ENCODE measurements around the gene STIMATE. TPM values are rescaled to one million over a fixed set of nuclear protein-coding genes. Genes with fewer than 3 reads are reported as not detected.

The STIMATE gene
- total RNA-seq: 10 to 100 TPM; 12.0 to 17.1 TPM

DNA sequence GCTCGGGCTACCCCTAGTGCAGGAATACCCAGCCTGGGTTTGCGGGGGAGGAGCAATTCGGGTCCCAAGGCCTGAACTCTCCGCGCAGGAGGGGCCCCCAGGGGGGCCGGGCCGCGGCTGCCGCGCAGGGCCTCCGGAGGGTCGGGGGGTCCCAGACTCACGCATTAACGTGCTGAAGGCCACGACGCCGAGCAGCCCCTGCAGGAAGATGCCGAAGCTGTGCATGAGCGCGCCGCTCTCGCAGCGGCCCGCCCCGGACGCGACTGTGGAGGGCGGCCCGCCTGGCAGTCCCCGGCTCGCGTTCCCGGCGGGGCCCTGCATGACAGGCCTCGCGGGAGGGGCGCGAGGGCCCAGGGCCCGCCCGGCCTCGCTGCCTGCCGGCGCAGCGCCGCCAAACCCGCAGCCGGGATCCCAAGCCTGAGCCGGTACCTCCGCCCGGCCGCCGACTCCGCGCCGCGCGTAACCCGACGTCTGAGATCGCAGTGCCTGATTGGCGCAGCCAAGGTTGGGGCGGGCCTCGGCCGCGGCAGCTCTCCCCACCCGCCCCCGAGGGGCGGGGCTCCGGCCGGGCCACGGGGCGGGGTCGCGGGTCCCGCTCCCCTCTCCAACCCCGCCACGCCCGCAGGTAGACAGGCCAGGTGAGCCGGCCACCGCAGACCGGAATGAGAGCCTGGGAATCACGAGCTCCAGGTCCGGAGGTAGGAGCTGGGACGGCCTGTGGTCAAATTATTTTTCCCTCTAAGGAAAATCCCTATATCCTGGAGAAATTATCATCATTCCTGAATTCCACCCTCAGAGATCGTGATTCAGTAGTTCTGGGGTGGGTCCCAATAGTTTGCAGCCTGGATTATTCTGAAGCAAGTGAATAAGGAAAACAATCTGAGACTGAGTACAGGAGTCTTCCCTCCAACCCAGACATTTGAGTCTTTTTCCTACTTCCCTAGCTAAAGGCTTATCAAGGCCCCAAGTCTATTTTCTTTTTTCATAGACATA lies at the start of gene STIMATE:
Gene STIMATE, minus strand, starts transcription at position 419 of the 993 bp plus-strand sequence. Its CDS starts 98 bp downstream, at position 321.
- CTCF ChIA-PET: interaction anchor here (0.6 to 1.4 kb wide), 5 partner anchors 30 to 508 kb away, joined by 3 to 4 read pairs (median 3); no protein-coding TSS in a partner anchor

DNA sequence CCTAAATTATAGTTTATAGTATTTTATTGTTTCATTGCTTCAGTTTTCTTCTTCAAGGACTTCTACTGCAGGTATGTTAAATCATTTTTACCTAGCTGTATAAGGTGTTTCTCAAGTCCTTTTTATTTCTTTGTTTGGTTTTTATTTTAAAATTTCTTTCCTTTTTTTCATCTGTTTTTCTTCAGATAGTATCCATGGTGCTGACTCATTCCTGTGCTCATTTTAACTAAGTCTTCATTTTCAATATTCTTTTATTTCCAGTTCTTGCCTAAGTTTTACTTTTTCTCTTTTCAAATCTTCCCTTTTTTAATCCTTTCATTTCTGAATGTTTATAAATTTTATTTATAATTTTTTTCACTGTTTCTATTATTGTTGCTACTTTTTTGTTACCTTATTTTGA lies 42.3 kb upstream of the STIMATE start:
- Mint-ChIP-seq H3K4me1 (peaks cover 11% of the 10 kb centered on the region), H3K27ac (no peak overlapping the region), H3K4me3 (no peak overlapping the region), H3K27me3 (no peaks in the 10 kb centered on the region), H3K9me3 (ENCODE audit: low read depth) (no peaks in the 10 kb centered on the region), H3K36me3 (ENCODE audit: low read depth) (peaks cover 2% of the 10 kb centered on the region)
- intact Hi-C loops (cut with DNase I, micrococcal nuclease): no loop called here
- ATAC-seq (no peak), DNase-seq (no peak)
- ChIA-PET POLR2A (no interaction called here), CTCF (interaction anchor here (1.3 to 1.5 kb wide), 2 partner anchors 13 to 30 kb away, joined by 4 read pairs; no protein-coding TSS in a partner anchor)

More for the DNA sequence above, at the start of gene STIMATE:
- Mint-ChIP-seq H3K9me3 (ENCODE audit: low read depth) (no peaks in the 10 kb centered on the region), H3K4me3 (peak within 1 kb of the TSS; percentile 81), H3K36me3 (ENCODE audit: low read depth) (peaks cover 3% of the 10 kb centered on the region), H3K27me3 (no peaks in the 10 kb centered on the region), H3K4me1 (peaks cover 49% of the 10 kb centered on the region), H3K27ac (peak within 1 kb of the TSS; percentile 48)
- peak; percentile 91 for DNase-seq
- POLR2A ChIA-PET: no interaction called here
- peak; percentile 82 for ATAC-seq
- intact Hi-C loops (cut with DNase I, micrococcal nuclease): loop anchor here (1.0 to 10.0 kb wide), 15 partner anchors 37 to 987 kb away; partner anchors contain the start of genes GLT8D1 (in 2 of the 2), ACTR8 (in 1 of the 2), DUSP7 (in 1 of the 2) and GNL3 (in 1 of the 2)

DNA sequence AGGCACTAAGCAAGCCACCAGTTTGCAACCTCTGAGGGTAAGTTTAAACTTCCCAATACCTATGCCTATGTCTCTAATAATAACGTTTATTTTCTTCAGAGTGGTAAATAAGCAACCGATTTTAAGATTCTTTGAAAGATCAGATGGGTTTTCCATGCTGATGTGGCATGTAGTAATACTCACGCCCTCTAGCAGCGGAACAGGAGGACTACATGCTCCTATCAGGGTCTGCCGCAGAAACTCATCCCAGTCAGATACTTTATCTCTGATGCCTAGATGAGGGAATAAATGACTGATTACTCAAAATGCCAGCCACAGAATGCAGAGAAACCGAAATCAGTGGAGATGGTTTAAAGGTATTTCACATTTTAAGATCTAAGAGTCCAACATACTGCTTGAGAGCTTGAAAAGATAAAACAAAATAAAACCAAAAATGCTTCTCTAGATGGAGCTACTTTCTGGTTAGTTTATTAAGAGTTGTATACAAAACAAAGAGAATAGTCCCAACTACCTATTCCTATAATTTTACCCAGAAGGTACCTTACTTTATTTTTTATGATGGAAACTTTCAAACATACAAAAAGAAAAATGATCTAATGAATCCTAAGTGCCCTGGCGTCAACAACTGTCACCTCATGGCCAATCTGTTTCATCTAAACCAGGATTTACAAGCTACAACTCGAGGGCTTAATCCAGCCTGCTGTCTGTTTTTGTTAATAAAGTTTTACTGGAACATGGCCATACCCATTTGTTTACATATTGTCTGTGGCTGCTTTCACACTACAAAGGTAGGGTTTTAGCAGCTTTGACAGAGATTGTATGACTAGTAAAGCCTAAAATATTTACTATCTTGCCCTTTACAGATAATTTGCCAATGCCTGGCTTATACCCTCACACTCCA lies 37.5 kb upstream of the STIMATE start:
- no peak overlapping the region for H3K27ac Mint-ChIP-seq
- no peaks in the 10 kb centered on the region for H3K9me3 Mint-ChIP-seq (ENCODE audit: low read depth)
- DNase-seq (peak; percentile 75), ATAC-seq (peak; percentile 99)
- peaks cover 12% of the 10 kb centered on the region for H3K4me1 Mint-ChIP-seq
- ChIA-PET CTCF (interaction anchor here (0.5 to 1.7 kb wide), 25 partner anchors 9 to 400 kb away, joined by 3 to 11 read pairs (median 4); no protein-coding TSS in a partner anchor), POLR2A (interaction anchor here (0.6 kb wide), 1 partner anchor 112 kb away, joined by 4 read pairs; no protein-coding TSS in a partner anchor)
- intact Hi-C loops (cut with DNase I, micrococcal nuclease): loop anchor here (1.0 to 5.0 kb wide), 9 partner anchors 38 to 193 kb away; partner anchors contain the start of genes SFMBT1 (in 1 of the 2) and STIMATE (in 1 of the 2)
- H3K36me3 Mint-ChIP-seq (ENCODE audit: low read depth): peaks cover 11% of the 10 kb centered on the region
- H3K4me3 Mint-ChIP-seq: no peak overlapping the region
- no peaks in the 10 kb centered on the region for H3K27me3 Mint-ChIP-seq

DNA sequence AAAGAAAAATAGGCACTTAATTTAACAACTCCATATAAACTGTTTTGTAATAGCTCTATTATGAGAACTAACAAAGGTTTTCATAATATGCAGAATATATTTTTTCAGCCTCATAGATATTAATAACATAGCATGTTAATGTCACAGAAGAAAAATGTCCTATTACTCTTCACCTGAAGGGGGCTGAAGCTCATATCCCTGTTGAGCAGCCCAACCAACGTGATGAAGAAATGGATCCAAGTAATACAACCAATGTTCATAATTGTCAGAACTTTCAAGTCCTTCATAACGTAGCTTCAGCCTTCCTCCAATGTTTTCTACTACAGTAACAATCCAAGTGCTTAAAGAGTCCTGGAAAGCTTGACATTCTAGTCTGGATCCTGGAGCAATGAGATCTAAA lies 34.5 kb upstream of the STIMATE start:
- H3K36me3 Mint-ChIP-seq (ENCODE audit: low read depth): peaks cover 18% of the 10 kb centered on the region
- ATAC-seq: no peak

DNA sequence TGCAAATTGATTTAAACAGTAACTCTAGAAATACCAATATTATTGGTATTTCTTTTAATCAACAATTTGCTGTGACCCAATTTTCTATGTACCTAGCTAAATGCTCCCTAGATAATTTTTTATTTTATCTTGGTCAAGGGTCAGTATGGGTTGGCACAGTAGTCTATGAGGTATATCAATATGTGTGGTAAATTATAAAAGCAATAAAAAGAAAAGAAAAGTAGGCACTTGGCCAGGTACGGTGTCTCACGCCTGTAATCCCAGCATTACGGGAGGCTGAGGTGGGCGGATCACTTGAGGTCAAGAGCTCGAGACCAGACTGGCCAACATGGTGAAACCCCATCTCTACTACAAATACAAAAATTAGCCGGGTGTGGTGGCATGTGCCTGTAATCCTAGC lies 34.0 kb upstream of the STIMATE start:
- Mint-ChIP-seq H3K27ac (no peak overlapping the region), H3K4me1 (peaks cover 12% of the 10 kb centered on the region), H3K9me3 (ENCODE audit: low read depth) (no peaks in the 10 kb centered on the region), H3K4me3 (no peak overlapping the region), H3K36me3 (ENCODE audit: low read depth) (peaks cover 18% of the 10 kb centered on the region), H3K27me3 (no peaks in the 10 kb centered on the region)
- ATAC-seq (no peak), DNase-seq (no peak)
- ChIA-PET CTCF (interaction anchor here (0.7 to 1.6 kb wide), 6 partner anchors 20 to 115 kb away, joined by 3 to 6 read pairs (median 3); partner anchors contain the start of gene SFMBT1), POLR2A (no interaction called here)
- intact Hi-C loops (cut with DNase I, micrococcal nuclease): loop anchor here in 1 of 2 experiments (5.0 kb wide), 1 partner anchor 189 kb away; no protein-coding TSS in a partner anchor

More for the DNA sequence above, 34.5 kb upstream of the STIMATE start:
- POLR2A ChIA-PET: interaction anchor here (0.7 kb wide), 1 partner anchor 225 kb away, joined by 3 read pairs; no protein-coding TSS in a partner anchor
- Mint-ChIP-seq H3K4me3 (no peak overlapping the region), H3K4me1 (peaks cover 12% of the 10 kb centered on the region), H3K27me3 (no peaks in the 10 kb centered on the region), H3K9me3 (ENCODE audit: low read depth) (no peaks in the 10 kb centered on the region), H3K27ac (no peak overlapping the region)
- intact Hi-C loops (cut with DNase I, micrococcal nuclease): loop anchor here in 1 of 2 experiments (5.0 kb wide), 1 partner anchor 190 kb away; no protein-coding TSS in a partner anchor
- CTCF ChIA-PET: interaction anchor here (0.7 to 1.6 kb wide), 7 partner anchors 19 to 114 kb away, joined by 3 to 5 read pairs (median 3); partner anchors contain the start of gene SFMBT1
- DNase-seq: no peak

DNA sequence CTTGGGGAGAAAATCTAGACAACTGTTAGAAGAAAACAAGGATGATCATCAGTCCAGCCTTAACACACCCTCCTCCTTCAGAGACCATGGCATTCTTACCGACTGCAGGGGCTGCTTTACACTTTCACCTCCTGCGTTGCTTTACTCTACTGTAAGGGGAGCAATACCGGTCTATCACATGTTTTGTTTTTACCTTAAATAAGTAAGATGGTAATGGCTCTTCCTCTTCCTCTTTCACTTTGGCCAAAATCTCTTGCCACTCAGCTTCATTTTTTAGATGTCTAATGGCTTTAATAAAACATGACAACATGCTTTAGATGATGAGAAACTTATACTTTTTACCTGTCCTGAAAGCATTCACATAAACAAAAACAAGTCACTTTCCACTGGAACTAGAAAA lies 33.4 kb upstream of the STIMATE start:
- Mint-ChIP-seq H3K4me1 (peaks cover 12% of the 10 kb centered on the region), H3K36me3 (ENCODE audit: low read depth) (peaks cover 18% of the 10 kb centered on the region), H3K27me3 (no peaks in the 10 kb centered on the region), H3K27ac (no peak overlapping the region), H3K4me3 (no peak overlapping the region), H3K9me3 (ENCODE audit: low read depth) (no peaks in the 10 kb centered on the region)
- CTCF ChIA-PET: interaction anchor here (1.1 to 1.6 kb wide), 4 partner anchors 20 to 115 kb away, joined by 3 to 6 read pairs (median 4); partner anchors contain the start of gene SFMBT1
- DNase-seq: no peak
- no peak for ATAC-seq
- POLR2A ChIA-PET: no interaction called here
- intact Hi-C loops (cut with DNase I, micrococcal nuclease): loop anchor here in 1 of 2 experiments (5.0 kb wide), 1 partner anchor 188 kb away; no protein-coding TSS in a partner anchor

DNA sequence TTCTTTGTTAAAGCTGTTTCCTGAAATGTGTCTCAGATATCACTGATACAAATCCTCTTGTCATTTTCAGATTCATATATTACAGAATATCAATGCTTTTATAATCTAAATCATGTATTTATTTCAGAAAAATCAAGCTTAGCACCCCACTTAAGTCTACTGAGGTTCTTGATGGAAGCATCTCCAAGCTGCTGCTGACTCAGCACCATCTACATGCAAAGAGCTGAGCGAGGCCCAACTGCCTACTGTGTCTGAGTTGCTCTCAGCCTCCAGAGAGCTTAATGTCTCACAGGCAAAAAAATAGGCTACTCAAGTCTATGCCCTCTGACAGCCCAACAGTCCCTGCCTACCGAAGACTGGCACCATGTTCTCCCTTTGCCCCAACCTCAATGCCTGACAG lies 29.2 kb upstream of the STIMATE start:
- Mint-ChIP-seq H3K36me3 (ENCODE audit: low read depth) (peaks cover 28% of the 10 kb centered on the region), H3K27me3 (no peaks in the 10 kb centered on the region), H3K4me3 (no peak overlapping the region), H3K27ac (no peak overlapping the region), H3K4me1 (peaks cover 2% of the 10 kb centered on the region), H3K9me3 (ENCODE audit: low read depth) (no peaks in the 10 kb centered on the region)
- CTCF ChIA-PET: interaction anchor here (0.6 to 1.4 kb wide), 6 partner anchors 13 to 312 kb away, joined by 3 to 5 read pairs (median 4); partner anchors contain the start of gene STIMATE
- POLR2A ChIA-PET: no interaction called here
- DNase-seq: no peak
- ATAC-seq: no peak
- intact Hi-C loops (cut with DNase I, micrococcal nuclease): no loop called here

DNA sequence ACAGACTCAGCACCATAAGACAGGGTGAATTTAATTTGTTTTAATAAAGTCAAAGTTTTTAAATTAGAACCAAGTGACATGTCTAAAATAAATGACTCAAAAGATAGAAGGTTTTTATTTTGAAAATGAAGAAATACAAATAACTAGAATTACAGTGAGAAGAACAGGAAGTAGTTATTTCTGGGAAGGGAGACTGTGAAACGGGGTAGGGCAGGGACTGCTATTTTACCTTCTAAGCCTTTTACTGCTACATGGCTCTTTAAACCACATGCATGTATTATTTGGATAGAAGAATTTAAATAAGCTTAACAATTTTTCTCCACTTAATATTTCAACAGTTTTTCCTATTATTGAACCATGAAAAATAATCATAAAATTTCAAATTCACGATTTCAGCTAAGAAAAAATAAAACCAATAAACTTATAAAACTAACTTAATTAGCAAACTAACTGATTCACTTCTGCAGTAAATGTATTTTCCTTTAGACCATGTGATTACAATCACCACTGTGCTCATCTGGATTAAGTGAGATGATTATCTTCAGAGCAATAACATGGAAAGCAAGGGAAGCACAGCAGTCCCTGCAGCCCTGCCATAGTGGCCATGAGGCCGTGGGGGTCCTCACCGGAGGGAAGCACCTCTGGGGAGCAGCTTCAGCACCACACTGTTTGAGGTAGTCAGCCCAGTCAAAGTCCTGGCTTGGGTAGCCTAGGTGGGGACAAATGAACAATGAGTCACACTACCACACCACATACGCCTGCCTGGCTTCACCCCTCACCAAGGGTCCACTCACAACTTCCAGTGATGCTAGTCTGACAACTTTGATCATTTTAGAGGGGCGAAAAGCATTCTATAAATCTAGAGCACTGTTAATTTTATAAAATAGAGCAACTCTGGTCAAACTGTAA lies 28.3 kb upstream of the STIMATE start:
- no peak overlapping the region for H3K27ac Mint-ChIP-seq
- POLR2A ChIA-PET: no interaction called here
- H3K27me3 Mint-ChIP-seq: no peaks in the 10 kb centered on the region
- ATAC-seq (peak; percentile 49), DNase-seq (no peak)
- intact Hi-C loops (cut with DNase I, micrococcal nuclease): no loop called here
- peaks cover 2% of the 10 kb centered on the region for H3K4me1 Mint-ChIP-seq
- H3K4me3 Mint-ChIP-seq: no peak overlapping the region
- peaks cover 24% of the 10 kb centered on the region for H3K36me3 Mint-ChIP-seq (ENCODE audit: low read depth)
- CTCF ChIA-PET: interaction anchor here (0.6 to 1.4 kb wide), 3 partner anchors 9 to 186 kb away, joined by 3 read pairs; no protein-coding TSS in a partner anchor
- no peaks in the 10 kb centered on the region for H3K9me3 Mint-ChIP-seq (ENCODE audit: low read depth)

DNA sequence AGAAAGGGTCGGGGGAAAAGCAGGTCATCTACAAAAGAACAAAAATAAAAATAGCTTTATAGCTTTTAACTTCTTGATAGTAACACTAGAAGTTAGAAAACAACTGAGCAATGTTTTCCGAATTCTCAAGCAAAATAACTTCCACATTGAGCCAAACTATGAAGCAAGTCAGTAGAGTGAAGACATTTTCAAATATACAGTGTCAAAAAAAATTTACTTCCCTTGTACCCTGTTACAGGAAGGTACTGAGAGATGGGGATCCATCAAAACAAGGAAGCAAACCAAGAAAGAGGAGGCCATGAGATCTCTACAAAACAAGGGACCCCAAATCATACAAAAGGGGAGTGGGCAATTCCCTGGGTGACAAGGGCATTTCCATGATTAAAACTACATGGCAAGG lies 26.6 kb upstream of the STIMATE start:
- Mint-ChIP-seq H3K27me3 (no peaks in the 10 kb centered on the region), H3K4me3 (no peak overlapping the region), H3K36me3 (ENCODE audit: low read depth) (peaks cover 18% of the 10 kb centered on the region), H3K27ac (no peak overlapping the region), H3K4me1 (peaks cover 2% of the 10 kb centered on the region), H3K9me3 (ENCODE audit: low read depth) (no peaks in the 10 kb centered on the region)
- DNase-seq (no peak), ATAC-seq (no peak)
- intact Hi-C loops (cut with DNase I, micrococcal nuclease): no loop called here
- ChIA-PET POLR2A (no interaction called here), CTCF (no interaction called here)

DNA sequence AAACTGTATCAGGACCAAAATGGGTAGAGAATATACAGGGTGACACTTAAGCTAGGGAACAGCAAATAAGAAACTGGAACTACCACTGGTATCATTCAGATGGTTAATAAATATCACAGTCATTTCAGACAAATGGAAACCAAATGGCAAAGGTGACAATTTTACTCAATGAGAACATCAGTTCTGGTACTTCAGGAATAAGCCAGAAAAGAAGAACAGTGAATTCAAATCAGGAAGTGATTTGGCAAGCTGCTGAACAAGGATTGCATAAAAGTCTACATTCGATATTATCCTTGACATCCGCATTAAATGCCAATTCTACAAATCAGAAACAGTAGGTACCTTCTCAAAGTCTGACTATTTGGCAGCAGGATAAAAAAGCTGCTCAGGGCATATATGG lies 23.5 kb upstream of the STIMATE start:
- H3K36me3 Mint-ChIP-seq (ENCODE audit: low read depth): peaks cover 22% of the 10 kb centered on the region

More for the DNA sequence above, 23.5 kb upstream of the STIMATE start:
- CTCF ChIA-PET: interaction anchor here (0.9 to 1.5 kb wide), 3 partner anchors 12 to 106 kb away, joined by 3 to 5 read pairs (median 3); no protein-coding TSS in a partner anchor
- DNase-seq (no peak), ATAC-seq (no peak)
- Mint-ChIP-seq H3K27me3 (no peaks in the 10 kb centered on the region), H3K4me3 (no peak overlapping the region), H3K9me3 (ENCODE audit: low read depth) (no peaks in the 10 kb centered on the region), H3K4me1 (peaks cover 2% of the 10 kb centered on the region), H3K27ac (no peak overlapping the region)
- POLR2A ChIA-PET: no interaction called here
- intact Hi-C loops (cut with DNase I, micrococcal nuclease): no loop called here
